ENCODE measurements around the gene DCTN3.
A peak's percentile ranks its signal among the peaks of the same experiment; 100 is the strongest.

DCTN3 gene

DNA sequence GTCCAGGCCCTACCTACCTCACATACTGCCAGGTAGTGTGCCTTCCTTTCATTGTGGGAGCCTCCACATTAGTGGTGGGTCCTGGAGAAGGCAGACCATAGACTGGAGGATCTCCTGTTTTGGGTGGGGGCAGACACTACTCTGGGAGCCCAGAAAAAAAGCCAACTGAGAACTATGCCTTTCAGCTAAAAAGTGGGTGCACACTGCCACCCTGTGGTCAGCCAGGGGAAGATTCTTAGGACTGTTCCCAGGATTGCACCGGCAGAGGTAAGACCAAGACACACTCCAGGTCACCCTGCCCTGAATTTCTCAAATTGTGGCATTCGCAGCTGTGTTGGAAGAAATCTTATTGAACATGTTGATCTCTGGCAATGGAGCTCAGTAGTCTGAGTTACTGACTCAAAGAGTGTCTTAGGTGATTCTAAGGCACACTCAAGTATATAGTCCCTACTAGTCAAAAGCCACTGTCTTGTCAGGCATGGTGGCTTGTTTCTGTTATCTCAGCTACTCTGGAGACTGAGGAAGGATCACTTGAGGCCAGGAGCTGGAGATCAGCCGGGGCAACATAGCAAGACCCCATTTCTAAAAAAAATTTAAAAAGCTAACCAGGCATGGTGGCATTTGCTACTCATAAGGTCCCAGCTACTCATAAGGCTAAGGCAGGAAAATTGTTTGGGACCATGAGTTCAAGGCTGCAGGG lies 13.7 kb upstream of the DCTN3 start:
- Histone ChIP-seq H3K36me3 (ENCODE audit: control insufficient read depth, insufficient read depth, low read length) (no peaks in the 10 kb centered on the region), H3K27ac (ENCODE audit: low read depth, low read length, severe bottlenecking) (no peak overlapping the region), H3K4me3 (ENCODE audit: extremely low read depth, insufficient read depth, low read length, poor library complexity, severe bottlenecking) (no peak overlapping the region), H3K4me1 (ENCODE audit: control insufficient read depth, insufficient read depth, low read length, poor library complexity, severe bottlenecking) (peaks cover 9% of the 10 kb centered on the region), H3K9me3 (ENCODE audit: control insufficient read depth, low read length) (no peaks in the 10 kb centered on the region)
- WGBS, 2 experiments (ENCODE audit: insufficient coverage in 2 of 2) = 14 to 29% methylated on average over 2 to 3 of the region's 3 CpGs

DNA sequence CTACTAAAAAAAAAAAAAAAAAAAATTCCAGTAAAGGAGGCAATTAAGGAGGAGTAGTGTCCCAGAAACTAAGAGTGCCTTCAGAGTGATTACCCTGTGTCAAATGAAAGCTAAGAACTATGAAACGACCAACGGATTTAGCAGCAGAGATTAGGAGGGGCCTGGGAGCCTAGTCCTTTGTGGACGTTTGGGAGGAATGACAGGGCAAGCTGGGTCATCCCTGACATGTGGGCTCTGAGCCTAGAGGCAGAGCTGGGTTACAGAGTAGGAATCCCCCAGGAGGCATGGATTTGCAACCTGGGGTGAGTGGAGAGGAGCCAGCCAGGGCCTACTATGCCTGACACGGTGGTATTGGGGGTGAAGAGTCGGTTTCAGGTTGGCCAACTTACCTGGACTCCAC lies 12.9 kb upstream of the DCTN3 start:
- Histone ChIP-seq H3K4me1 (ENCODE audit: control insufficient read depth, insufficient read depth, low read length, poor library complexity, severe bottlenecking) (peaks cover 6% of the 10 kb centered on the region), H3K9me3 (ENCODE audit: control insufficient read depth, low read length) (no peaks in the 10 kb centered on the region), H3K27ac (ENCODE audit: low read depth, low read length, severe bottlenecking) (no peak overlapping the region), H3K4me3 (ENCODE audit: extremely low read depth, insufficient read depth, low read length, poor library complexity, severe bottlenecking) (no peak overlapping the region), H3K36me3 (ENCODE audit: control insufficient read depth, insufficient read depth, low read length) (no peaks in the 10 kb centered on the region)
- WGBS, 2 experiments (ENCODE audit: insufficient coverage in 2 of 2) = 67 to 82% methylated on average over 3 to 4 of the region's 5 CpGs

DNA sequence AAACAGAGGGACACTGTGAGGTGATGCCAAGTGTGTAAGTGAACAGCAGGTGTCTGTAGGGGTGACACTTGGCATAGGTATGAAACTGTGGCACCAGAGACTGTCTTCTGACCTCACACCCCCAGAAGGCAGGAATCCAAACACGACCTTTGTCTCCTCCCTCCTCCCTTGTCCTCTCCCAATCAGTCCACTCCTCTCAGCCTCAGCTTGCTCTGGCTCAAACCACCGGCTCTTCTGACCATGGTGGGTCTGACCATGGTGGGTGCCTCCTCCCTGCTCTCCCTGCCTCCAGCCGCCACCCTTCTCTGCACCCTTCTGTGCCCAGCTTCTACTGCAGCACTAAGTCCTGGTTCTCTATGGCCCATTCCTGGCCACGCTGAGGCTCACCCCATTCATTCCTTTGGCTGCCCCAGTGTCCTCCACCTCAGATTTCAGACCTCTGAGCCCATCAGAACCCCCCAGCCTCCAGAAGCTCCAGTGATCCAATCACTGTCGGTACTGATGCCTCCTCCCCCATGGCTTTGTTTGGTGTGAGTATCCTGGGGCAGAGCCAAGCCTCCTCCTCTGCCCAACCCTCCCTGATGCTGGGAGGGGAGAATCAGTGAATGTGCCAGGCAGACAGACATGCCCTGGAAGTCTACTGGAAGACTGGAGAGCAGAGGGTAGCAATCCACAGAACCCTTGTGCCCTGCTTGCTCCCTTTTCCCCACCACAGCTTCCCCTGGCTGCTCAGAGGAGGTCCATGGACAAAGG lies 10.3 kb upstream of the DCTN3 start:
- Histone ChIP-seq H3K9me3 (ENCODE audit: control insufficient read depth, low read length) (no peaks in the 10 kb centered on the region), H3K4me3 (ENCODE audit: extremely low read depth, insufficient read depth, low read length, poor library complexity, severe bottlenecking) (no peak overlapping the region), H3K36me3 (ENCODE audit: control insufficient read depth, insufficient read depth, low read length) (no peaks in the 10 kb centered on the region), H3K27ac (ENCODE audit: low read depth, low read length, severe bottlenecking) (no peak overlapping the region), H3K4me1 (ENCODE audit: control insufficient read depth, insufficient read depth, low read length, poor library complexity, severe bottlenecking) (no peaks in the 10 kb centered on the region)
- 58 to 60% methylated on average over 4 of the region's 5 CpGs for WGBS, 2 experiments (ENCODE audit: insufficient coverage in 2 of 2)

DNA sequence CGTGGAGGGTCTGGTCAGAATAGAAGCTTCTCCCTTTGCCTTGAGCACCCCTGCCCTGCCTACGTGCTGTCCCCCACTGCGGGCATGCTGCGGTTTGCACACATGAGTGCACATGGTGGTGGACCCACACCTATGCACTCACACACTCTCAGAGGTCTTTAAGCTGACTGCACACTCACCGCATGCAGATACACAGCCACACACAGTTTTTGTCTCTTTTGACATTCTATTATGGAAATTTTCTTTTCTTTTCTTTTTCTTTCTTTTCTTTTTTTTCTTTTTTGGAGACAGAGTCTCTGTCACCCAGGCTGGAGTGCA lies 9.2 kb upstream of the DCTN3 start:
- peaks cover 7% of the 10 kb centered on the region for H3K4me1 ChIP-seq (ENCODE audit: control insufficient read depth, insufficient read depth, low read length, poor library complexity, severe bottlenecking)
- no peak overlapping the region for H3K27ac ChIP-seq (ENCODE audit: low read depth, low read length, severe bottlenecking)
- H3K9me3 ChIP-seq (ENCODE audit: control insufficient read depth, low read length) = no peaks in the 10 kb centered on the region
- no peak overlapping the region for H3K4me3 ChIP-seq (ENCODE audit: extremely low read depth, insufficient read depth, low read length, poor library complexity, severe bottlenecking)
- no peaks in the 10 kb centered on the region for H3K36me3 ChIP-seq (ENCODE audit: control insufficient read depth, insufficient read depth, low read length)
- 21 to 35% methylated on average over 4 to 5 of the region's 5 CpGs for WGBS, 2 experiments (ENCODE audit: insufficient coverage in 2 of 2)

DNA sequence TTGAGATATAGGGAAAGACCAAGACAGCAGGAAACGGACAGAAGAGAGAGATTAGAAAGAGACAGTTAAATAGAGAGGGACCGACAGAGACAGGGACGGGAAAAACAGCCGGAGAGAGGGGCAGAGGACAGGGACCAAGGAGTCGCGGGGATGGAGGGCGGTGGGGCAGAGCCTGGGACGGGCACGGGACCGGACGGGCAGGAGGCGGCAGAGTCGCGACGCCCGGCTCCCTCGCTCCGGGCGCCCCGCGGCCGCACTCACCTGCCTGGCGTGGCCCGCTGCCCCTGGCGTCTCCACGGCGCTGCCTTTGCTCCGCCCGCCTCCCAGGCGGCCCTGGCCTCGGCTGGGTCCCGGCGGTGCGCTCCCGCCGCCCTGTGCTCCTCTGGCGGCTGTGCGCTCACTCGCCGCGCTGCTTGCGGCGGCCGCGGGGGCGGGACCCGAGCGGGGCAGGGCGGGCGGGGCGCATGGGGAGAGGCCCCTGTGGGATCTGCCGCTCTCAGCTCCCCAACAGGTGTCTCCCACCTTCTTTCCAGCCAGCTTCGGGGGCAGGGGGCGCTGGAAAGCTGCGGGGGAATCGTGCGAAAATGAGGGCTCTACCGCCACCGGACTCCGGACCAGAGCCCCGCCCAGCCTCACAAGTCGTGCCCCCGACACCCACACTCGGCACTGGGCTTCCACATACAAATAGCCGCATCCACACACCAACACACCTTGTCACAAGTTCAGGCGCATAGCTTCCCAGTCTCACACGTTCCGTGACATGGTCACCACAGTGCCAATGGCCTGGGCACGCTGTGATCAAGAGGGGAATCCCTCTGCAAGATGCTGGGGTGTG lies 8.6 kb upstream of the DCTN3 start, which contains the start of gene ARID3C:
ARID3C (minus strand) TSS at position 411 of the 835 bp plus-strand sequence. CDS start 1,052 bp downstream, outside the sequence.
- 3 to 4% methylated on average over 55 to 60 of the region's 69 CpGs for WGBS, 2 experiments (ENCODE audit: insufficient coverage in 2 of 2)
- Histone ChIP-seq H3K27ac (ENCODE audit: low read depth, low read length, severe bottlenecking) (no peak within 1 kb of the TSS), H3K4me1 (ENCODE audit: control insufficient read depth, insufficient read depth, low read length, poor library complexity, severe bottlenecking) (peaks cover 9% of the 10 kb centered on the region), H3K4me3 (ENCODE audit: extremely low read depth, insufficient read depth, low read length, poor library complexity, severe bottlenecking) (peak within 1 kb of the TSS; percentile 19), H3K9me3 (ENCODE audit: control insufficient read depth, low read length) (no peaks in the 10 kb centered on the region), H3K36me3 (ENCODE audit: control insufficient read depth, insufficient read depth, low read length) (no peaks in the 10 kb centered on the region)

DNA sequence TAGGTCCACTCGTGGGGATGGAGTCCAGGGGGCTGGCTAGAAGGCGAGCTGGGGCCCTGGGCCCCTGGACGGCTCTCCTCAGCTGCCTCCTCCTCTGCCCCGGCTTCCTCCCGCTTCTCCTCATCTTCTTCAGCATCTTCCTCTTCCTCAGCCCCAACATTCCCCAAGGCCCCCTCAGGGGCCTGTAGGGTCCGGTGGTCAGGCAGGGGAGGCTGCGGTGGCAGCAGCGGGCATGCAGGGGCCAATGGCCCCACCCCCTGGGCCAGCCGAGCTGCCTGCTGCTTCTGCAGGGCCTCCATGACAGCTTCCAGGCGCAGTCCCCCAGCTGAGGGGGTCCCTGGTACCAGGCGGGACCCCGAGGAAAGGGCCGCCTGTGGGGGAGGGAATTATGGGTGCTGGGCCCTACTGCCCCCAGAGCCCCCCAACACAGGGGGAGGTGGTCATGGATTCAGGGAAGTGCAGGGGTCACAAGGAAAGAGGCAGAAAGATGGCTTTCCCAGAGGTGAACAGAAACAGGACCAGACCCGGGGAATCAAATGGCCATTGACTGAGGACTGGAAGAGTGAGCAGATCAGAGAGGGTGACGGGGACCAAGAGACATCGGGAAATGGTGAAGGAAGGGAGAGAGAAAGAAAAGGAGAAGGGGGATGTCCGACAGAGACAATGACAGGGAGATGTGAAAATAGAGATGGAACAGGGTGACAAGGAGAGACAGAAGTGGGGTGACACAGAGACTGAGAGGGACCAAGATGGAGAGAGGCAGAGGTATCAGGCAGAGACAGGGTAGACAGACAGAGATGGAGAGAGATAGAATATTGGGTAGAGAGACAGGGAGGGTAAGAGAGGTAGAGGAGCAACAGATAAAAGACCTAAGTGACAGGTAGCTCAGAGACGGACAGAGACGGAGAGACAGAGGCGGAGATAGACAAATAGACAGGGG lies 7.7 kb upstream of the DCTN3 start:
- Histone ChIP-seq H3K4me3 (ENCODE audit: extremely low read depth, insufficient read depth, low read length, poor library complexity, severe bottlenecking) (peak overlapping the region; percentile 19), H3K9me3 (ENCODE audit: control insufficient read depth, low read length) (no peaks in the 10 kb centered on the region), H3K27ac (ENCODE audit: low read depth, low read length, severe bottlenecking) (no peak overlapping the region), H3K4me1 (ENCODE audit: control insufficient read depth, insufficient read depth, low read length, poor library complexity, severe bottlenecking) (peaks cover 9% of the 10 kb centered on the region), H3K36me3 (ENCODE audit: control insufficient read depth, insufficient read depth, low read length) (no peaks in the 10 kb centered on the region)
- 40 to 58% methylated on average over 10 to 16 of the region's 20 CpGs for WGBS, 2 experiments (ENCODE audit: insufficient coverage in 2 of 2)

DNA sequence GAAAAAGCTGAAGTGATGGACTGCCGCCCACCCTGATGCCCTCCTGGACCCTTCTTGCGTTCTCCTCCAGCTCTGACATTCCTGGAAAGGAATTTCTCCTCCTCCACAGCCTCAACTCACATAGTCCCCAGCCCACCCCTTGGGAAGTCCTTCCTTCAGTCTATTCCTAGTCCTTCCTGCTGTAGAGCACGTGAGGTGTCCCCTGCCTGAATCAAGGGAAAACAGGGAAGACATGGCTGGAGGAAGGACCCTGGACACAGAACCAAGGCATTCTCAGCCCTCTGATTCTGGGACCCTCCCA lies 4.8 kb upstream of the DCTN3 start:
- H3K27ac ChIP-seq (ENCODE audit: low read depth, low read length, severe bottlenecking) = no peak overlapping the region
- H3K36me3 ChIP-seq (ENCODE audit: control insufficient read depth, insufficient read depth, low read length) = no peaks in the 10 kb centered on the region
- WGBS, 2 experiments (ENCODE audit: insufficient coverage in 2 of 2) = 65 to 84% methylated on average over 2 of the region's 3 CpGs
- H3K4me3 ChIP-seq (ENCODE audit: extremely low read depth, insufficient read depth, low read length, poor library complexity, severe bottlenecking) = no peak overlapping the region
- no peaks in the 10 kb centered on the region for H3K9me3 ChIP-seq (ENCODE audit: control insufficient read depth, low read length)
- peaks cover 9% of the 10 kb centered on the region for H3K4me1 ChIP-seq (ENCODE audit: control insufficient read depth, insufficient read depth, low read length, poor library complexity, severe bottlenecking)

DNA sequence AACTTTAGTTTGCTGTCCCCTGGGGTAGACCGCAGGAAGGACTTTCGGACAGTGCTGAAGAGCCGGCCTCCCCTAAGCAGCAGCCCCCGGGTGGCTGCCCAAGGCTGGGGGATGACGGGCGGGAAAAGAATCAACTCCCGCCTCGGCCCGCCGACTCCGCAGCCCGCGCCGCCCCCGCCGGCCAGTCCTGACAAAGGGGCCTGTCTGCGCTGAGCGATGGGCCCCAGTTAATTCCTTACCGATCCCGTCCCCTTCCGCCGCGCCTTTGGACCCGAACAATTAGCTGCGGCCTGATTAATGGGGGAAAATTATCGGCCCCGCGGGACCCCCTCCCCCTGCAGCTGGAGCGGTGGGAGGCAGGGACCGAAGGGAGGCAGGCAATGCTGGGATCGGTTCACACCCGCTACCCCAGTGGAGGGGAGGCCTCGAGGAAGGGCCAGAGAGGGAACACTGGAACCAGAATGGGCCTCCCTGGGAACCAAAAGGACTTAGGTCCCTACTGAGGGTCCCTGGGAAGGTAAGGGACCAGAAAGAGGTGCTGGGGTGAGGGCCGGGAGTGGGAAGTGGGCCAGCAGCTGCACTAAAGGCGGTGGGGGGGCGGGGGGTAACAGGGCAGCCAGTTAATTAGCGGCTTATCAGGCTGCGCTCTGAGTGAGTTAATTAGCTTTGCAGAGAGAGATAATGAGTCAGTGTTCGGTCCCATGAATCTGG lies 4.3 kb upstream of the DCTN3 start:
- Histone ChIP-seq H3K4me1 (ENCODE audit: control insufficient read depth, insufficient read depth, low read length, poor library complexity, severe bottlenecking) (peaks cover 9% of the 10 kb centered on the region), H3K4me3 (ENCODE audit: extremely low read depth, insufficient read depth, low read length, poor library complexity, severe bottlenecking) (no peak overlapping the region), H3K9me3 (ENCODE audit: control insufficient read depth, low read length) (no peaks in the 10 kb centered on the region), H3K27ac (ENCODE audit: low read depth, low read length, severe bottlenecking) (no peak overlapping the region), H3K36me3 (ENCODE audit: control insufficient read depth, insufficient read depth, low read length) (no peaks in the 10 kb centered on the region)
- WGBS, 2 experiments (ENCODE audit: insufficient coverage in 2 of 2) = 28 to 36% methylated on average over 9 to 37 of the region's 39 CpGs

DNA sequence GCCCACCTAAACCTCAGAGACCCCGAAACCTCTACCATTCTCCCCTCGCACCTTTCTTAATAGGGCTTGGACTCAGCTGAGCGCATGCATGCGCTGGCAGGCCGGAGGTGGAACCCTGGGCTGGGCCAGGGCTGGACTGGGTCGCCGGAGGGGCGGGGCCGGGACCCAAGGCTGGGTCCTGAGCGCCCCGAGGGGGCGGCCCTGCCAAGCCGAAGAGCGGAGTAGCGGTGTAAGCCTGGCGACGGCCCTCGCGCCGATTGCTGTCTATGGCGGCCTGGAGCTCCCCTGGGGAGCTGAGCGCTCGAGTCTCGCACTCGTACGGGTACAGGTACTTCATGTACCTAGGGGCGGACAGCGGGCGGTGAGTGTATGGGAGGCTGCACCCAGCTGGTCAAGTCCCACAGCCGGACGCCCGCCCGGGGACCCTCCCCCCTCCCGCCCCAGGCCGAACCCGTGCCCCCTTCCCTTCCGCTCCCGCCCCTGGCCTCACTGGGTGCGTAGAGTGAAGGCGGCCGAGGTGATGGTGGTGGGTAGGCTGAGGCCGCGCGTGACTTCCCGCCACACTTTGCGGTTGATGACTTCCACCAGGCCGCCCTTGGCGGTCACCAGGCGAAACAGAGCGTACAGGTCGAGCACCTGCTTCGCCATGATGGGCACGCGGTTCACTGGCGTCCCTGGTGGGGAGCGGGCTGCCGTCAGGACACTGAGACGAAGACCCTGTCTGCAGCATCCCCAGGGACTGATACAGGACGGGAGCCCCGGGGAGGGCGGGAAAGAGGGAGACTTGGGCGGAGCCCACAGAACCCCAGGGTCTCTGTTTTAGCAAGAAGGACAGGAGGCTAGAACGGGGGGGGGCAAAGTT lies 3.3 kb upstream of the DCTN3 start:
- H3K36me3 ChIP-seq (ENCODE audit: control insufficient read depth, insufficient read depth, low read length) = no peaks in the 10 kb centered on the region
- 77 to 89% methylated on average over 39 to 62 of the region's 63 CpGs for WGBS, 2 experiments (ENCODE audit: insufficient coverage in 2 of 2)
- no peak overlapping the region for H3K4me3 ChIP-seq (ENCODE audit: extremely low read depth, insufficient read depth, low read length, poor library complexity, severe bottlenecking)
- H3K4me1 ChIP-seq (ENCODE audit: control insufficient read depth, insufficient read depth, low read length, poor library complexity, severe bottlenecking) = peaks cover 9% of the 10 kb centered on the region
- H3K27ac ChIP-seq (ENCODE audit: low read depth, low read length, severe bottlenecking) = no peak overlapping the region
- no peaks in the 10 kb centered on the region for H3K9me3 ChIP-seq (ENCODE audit: control insufficient read depth, low read length)
